GM19240 (cell line): ENCODE data around the gene TAS2R19.

Experiments used
- DNase-seq: peaks from one replicate; pipeline ENCODE4 v3.0.0; 2011; ENCODE audit warnings: low spot score; ENCODE audit not compliant: insufficient read length

TAS2R19 gene

DNA sequence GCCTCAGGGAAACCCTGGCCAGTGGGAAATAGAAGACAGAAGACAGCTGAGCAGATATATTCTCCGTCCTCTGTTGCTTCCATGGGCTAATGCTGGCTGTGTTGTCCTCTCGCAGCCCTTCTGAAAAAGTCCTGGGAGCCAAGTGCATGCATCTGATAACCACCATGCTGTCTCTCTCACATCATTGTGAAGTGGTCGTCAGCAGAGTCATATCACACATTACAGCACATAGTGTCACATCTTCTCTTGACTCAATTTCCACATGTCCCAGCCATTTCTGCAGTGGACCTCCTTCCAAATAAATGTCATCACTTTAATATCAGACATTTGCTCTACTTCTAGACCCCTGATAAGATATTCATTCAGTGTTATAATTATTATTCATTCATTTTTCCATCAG lies 28.1 kb downstream of the TAS2R19 start:
- DNase-seq, result no peak

DNA sequence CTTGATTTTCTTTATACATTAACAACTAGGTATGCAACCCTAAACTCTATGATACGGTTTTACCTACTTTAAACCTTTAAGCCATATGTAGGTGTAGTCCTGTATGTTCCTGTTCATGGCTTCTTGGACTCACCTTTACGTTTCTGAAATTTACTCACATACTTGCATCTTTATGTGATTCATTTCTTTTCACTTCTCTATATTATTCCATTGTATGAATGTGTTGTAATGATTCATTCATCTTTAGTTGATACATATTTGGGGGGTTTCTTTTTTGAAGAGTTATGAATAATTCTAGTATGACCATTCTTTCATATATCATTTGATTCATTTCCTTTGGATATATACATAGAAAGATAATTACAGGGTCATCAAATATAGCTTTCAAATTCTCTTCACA lies 33.3 kb downstream of the TAS2R19 start:
- DNase-seq, result no peak

DNA sequence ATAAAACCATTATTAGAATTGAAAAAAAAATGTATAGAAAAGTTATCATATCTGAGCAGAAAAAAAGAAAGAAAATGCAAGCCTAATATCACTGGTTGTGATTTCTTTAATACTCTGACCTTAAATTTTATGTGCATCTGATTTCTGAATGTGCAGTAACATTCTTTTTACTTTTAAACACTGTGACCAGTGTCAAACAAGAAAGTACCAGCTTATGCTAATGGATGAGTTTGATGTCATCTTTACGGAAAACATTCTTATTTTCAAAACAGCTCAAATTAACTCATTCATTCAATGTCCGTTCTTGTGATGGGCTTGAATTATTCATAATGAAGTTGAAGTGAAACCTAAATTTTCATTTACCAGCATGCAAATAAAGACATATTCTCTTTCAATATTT lies 35.6 kb downstream of the TAS2R19 start, which contains the start of gene TAS2R50:
TSS of gene TAS2R50 (minus strand) at position 101 of the 400 bp plus-strand sequence. CDS start at position 49, 52 bp downstream.
- DNase-seq, result no peak

DNA sequence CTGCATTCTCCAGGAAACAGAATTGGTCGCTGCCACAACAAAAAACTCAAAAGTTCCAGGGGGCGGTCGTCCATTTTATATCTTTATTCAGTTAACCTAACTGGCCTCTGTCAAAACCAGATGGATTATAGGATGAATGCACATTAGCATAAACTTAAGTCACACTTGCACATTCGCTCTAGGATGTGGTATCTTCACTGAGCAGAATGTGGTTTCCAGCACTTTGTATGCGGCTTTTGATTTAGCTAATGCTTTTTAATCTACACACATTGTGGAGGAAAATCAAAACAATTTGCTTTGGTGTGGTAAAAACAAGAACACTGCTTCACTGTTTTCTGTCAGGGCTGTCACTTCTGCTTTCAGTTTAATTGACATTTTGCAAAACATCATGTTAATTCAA lies 40.2 kb downstream of the TAS2R19 start:
- DNase-seq, result no peak

DNA sequence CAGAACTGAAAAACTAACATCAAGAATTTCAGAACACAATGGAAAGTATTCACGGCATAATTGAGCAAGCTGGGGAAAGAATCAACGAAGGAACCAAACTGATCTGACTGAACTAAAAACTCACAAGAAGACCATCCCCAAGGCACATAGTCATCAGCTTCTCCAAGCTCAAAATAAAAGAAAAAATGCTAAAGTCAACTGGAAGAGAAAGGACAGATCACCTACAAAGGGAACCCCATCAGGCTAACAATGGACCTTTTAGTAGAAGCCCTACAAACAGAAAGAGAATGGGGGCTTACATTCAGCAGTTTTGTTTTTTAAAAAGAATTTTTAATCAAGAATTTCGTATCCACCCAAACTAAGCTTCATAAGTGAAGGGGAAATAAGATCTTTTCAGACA lies 47.5 kb downstream of the TAS2R19 start:
- no peak for DNase-seq
